K562 (cell line): ENCODE data around the gene IMMP2L. TPM values are rescaled to one million over a fixed set of nuclear protein-coding genes. Genes with fewer than 3 reads are reported as not detected.

Experiments used
- DEAF1 ChIP-seq: fragments of 450-650 bp; formaldehyde crosslinking; IDR thresholded peaks from 2 replicates; pipeline ENCODE4 v1.4.0; 2020; ENCODE audit warnings: mild to moderate bottlenecking, moderate library complexity
- GTF2E2 ChIP-seq: fragments of 200-800 bp; sonication (Bioruptor generic); IDR thresholded peaks from 2 replicates; pipeline ENCODE4 v1.6.1; 2016; ENCODE audit warnings: missing genetic modification characterization, missing compliant biosample characterization
- HOXB6 ChIP-seq: fragments of 250-450 bp; sonication (Bioruptor Pico); IDR thresholded peaks from 2 replicates; pipeline ENCODE4 v1.5.1; 2022; ENCODE audit warnings: mild to moderate bottlenecking, borderline replicate concordance
- MAFF ChIP-seq: IDR thresholded peaks from 2 replicates; pipeline ENCODE4 v1.6.1; 2012; ENCODE audit warnings: low read length, improper control_type of control experiment
- POLR2G ChIP-seq: fragments of 200-400 bp; formaldehyde crosslinking; IDR thresholded peaks from 2 replicates; pipeline ENCODE4 v1.6.1; 2017; ENCODE audit warnings: low read depth, mild to moderate bottlenecking, antibody characterized with exemption, low read length, moderate library complexity
- RFX5 ChIP-seq: IDR thresholded peaks from 2 replicates; pipeline ENCODE4 v1.6.1; 2011; ENCODE audit warnings: low read depth, mild to moderate bottlenecking, improper control_type of control experiment, low read length
- RREB1 ChIP-seq: fragments of 250-450 bp; sonication (Bioruptor Pico); IDR thresholded peaks from 2 replicates; pipeline ENCODE4 v1.4.0; 2020
- TAF7 ChIP-seq: fragments of 450-650 bp; IDR thresholded peaks from 2 replicates; pipeline ENCODE4 v1.6.1; 2016; ENCODE audit warnings: missing genetic modification characterization, missing compliant biosample characterization
- ZHX1 ChIP-seq: fragments of 150-350 bp; conservative IDR thresholded peaks from 2 replicates; pipeline ENCODE4 v1.6.1; 2014; ENCODE audit warnings: low read length
- ZNF707 ChIP-seq: fragments of 250-450 bp; sonication (Bioruptor Pico); conservative IDR thresholded peaks from 2 replicates; pipeline ENCODE4 v1.8.0; 2022; ENCODE audit warnings: inconsistent platforms, mild to moderate bottlenecking, moderate library complexity
- ZNF778 ChIP-seq: fragments of 450-650 bp; formaldehyde crosslinking; IDR thresholded peaks from 2 replicates; pipeline ENCODE4 v1.4.0; 2020; ENCODE audit warnings: mild to moderate bottlenecking, moderate library complexity
- polyA plus RNA-seq, 8 experiments: library from polyadenylated mRNA; depleted of rRNA in 4 of 8; stranded (reverse) in 5 of 8; unstranded in 3 of 8; fragments of >200 nt; fragmentation: Nextera tagmentation in 2 of 8; fragmentation: Illumina TruSeq in 1 of 8; extraction: Ambion mirVana in 2 of 8; extraction: Trizol in 1 of 8; gene quantifications; 2 replicates each; pipeline versions ENCODE4 v1.2.1 to v1.2.3, GENCODE V29; 2011 to 2014; ENCODE audit warnings: inconsistent platforms in 1 of 8, missing spikeins in 1 of 8
- total RNA-seq, 7 experiments: library from RNA; depleted of rRNA in 6 of 7; stranded (reverse); fragments of >200 nt in 6 of 7; fragmentation: Illumina TruSeq in 2 of 7; extraction: Trizol in 2 of 7; gene quantifications; 2 replicates each; pipeline versions ENCODE4 v1.2.1 to v1.2.3, GENCODE V29; 2011 to 2021; ENCODE audit warnings: low replicate concordance in 1 of 7
- TF ChIP-seq, protein P1 (sequence below): fragments of 450-650 bp; IDR thresholded peaks from 2 replicates; pipeline ENCODE4 v1.6.1; 2014; ENCODE audit warnings: low read depth, mild to moderate bottlenecking, moderate library complexity, borderline replicate concordance
- TF ChIP-seq, protein P2 (sequence below): sonication (generic); formaldehyde crosslinking; IDR thresholded peaks from 2 replicates; pipeline ENCODE4 v1.8.1; 2023; ENCODE audit warnings: mild to moderate bottlenecking, missing genetic modification reagents, moderate library complexity

The IMMP2L gene
- total and polyA plus RNA-seq, 9 of the 15 experiments (the other 6 are each of a cell fraction or from before 2014, with no cell fraction given): 29.7 to 116 (median 53.0) TPM

DNA sequence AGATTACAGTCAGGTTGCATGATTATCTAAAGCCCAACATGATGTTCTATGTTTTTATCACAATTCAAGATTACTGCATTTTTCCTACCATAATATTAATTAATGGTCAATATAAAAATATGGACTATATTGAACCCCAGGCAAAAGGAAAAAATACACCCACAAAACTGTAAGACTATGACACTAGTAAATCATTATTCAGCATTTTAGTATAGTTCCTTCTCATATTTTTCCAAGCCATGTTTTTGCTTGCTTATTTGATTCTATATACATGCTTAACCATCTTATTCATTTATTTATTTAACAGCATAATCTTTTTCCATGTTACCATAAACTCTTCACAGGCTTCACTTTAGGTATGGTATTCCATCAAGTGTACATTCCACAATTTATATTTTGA lies 101.6 kb downstream of the IMMP2L start (continued):
- TF ChIP-seq RREB1 (no peak), DEAF1 (CRISPR knock-in tag) (no peak), POLR2G (no peak), ZHX1 (no peak), RFX5 (no peak), MAFF (peak; percentile 41; the same call in 1 of the 2 replicates), TAF7 (no peak), HOXB6 (CRISPR knock-in tag) (no peak), GTF2E2 (tag) (0 out of 2 replicates have a peak, but pooled peaks have one; percentile 37), ZNF778 (CRISPR knock-in tag) (no peak), ZNF707 (CRISPR knock-in tag) (no peak)
- TF ChIP-seq, protein P1, sequence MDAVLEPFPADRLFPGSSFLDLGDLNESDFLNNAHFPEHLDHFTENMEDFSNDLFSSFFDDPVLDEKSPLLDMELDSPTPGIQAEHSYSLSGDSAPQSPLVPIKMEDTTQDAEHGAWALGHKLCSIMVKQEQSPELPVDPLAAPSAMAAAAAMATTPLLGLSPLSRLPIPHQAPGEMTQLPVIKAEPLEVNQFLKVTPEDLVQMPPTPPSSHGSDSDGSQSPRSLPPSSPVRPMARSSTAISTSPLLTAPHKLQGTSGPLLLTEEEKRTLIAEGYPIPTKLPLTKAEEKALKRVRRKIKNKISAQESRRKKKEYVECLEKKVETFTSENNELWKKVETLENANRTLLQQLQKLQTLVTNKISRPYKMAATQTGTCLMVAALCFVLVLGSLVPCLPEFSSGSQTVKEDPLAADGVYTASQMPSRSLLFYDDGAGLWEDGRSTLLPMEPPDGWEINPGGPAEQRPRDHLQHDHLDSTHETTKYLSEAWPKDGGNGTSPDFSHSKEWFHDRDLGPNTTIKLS: no peak
- TF ChIP-seq, protein P2, sequence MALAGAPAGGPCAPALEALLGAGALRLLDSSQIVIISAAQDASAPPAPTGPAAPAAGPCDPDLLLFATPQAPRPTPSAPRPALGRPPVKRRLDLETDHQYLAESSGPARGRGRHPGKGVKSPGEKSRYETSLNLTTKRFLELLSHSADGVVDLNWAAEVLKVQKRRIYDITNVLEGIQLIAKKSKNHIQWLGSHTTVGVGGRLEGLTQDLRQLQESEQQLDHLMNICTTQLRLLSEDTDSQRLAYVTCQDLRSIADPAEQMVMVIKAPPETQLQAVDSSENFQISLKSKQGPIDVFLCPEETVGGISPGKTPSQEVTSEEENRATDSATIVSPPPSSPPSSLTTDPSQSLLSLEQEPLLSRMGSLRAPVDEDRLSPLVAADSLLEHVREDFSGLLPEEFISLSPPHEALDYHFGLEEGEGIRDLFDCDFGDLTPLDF (CRISPR knock-in tag): no peak
